ENCODE measurements around the gene COL20A1. TPM values are rescaled to one million over a fixed set of nuclear protein-coding genes. Genes with fewer than 3 reads are reported as not detected.

Gene COL20A1
- total RNA-seq (2022; extraction: Qiagen RNA extraction) = 0.27 to 0.87 TPM (median 0.45 TPM) in 5 replicates

GRCh38 chr20:63292904-63293303, at the start of gene COL20A1:
COL20A1 (plus strand) TSS chr20:63293186; CDS start chr20:63295108, 1,922 bp downstream.

GRCh38 chr20:63254232-63254605, 38.8 kb upstream of the COL20A1 start, which contains the start of gene NKAIN4:
NKAIN4 (minus strand) TSS chr20:63254463; CDS start chr20:63254450, 13 bp downstream.

GRCh38 chr20:63272105-63273058, 20.6 kb upstream of the COL20A1 start, which contains the start of gene ARFGAP1:
ARFGAP1 (plus strand) TSS chr20:63272813; CDS start chr20:63275581, 2,768 bp downstream.

DNA sequence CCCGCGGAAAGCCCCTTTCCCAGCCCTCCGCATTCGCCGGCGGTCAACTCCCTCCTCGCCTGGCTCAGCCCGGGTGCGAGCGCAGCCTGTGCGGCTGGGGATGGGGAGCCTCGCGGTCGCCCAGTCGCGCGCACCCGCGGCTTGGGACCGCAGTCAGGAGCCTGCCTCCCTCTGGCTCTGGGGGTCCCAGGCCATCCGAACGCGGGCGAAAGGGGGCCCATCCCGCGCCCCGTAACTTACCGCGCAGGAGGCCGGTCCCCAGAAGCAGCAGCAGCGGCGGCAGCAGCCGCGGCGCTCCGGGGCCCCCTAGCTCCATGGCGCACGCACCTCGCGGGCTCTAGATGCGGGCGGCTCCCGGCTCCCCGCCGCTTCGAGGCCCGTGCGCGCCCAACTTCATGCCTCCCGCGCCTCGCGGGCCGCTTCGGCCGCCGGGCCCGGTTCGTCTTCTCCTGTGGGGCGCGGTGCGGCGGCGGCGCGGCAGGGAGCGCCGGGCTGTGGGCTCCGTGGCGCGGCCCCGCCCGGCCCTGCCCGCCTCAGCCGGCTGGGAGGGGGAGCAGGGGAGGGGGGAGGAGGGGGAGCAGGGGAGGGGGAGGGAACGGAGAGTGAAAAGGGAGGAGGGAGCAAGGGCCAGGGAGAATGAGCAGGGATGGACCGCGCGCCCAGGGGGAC, 68.0 kb downstream of the COL20A1 start, which contains the start of gene CHRNA4:
TSS of gene CHRNA4 (minus strand) at position 500 of the 669 bp plus-strand sequence. CDS start at position 316, 184 bp downstream.

Other genes starting within 250 kb of the COL20A1 start
- 42.6 to 58.1 TPM (median 56.2 TPM) in 5 replicates for gene YTHDF1, start 77.1 kb upstream of the COL20A1 start, total RNA-seq (2022; extraction: Qiagen RNA extraction)
- 1.3 to 2.4 TPM (median 1.8 TPM) in 5 replicates for gene BIRC7, start 57.3 kb upstream of the COL20A1 start, total RNA-seq (2022; extraction: Qiagen RNA extraction)
- gene NKAIN4, start 38.7 kb upstream of the COL20A1 start, total RNA-seq (2022; extraction: Qiagen RNA extraction) = 3.7 to 6.3 TPM (median 4.4 TPM) in 5 replicates
- 34.4 to 68.0 TPM (median 62.0 TPM) in 5 replicates for gene ARFGAP1, start 20.4 kb upstream of the COL20A1 start, total RNA-seq (2022; extraction: Qiagen RNA extraction)
- gene CHRNA4, start 68.2 kb downstream of the COL20A1 start, total RNA-seq (2022; extraction: Qiagen RNA extraction) = 0.28 to 1.3 TPM (median 0.61 TPM) in 5 replicates
- gene KCNQ2, start 179.5 kb downstream of the COL20A1 start, total RNA-seq (2022; extraction: Qiagen RNA extraction) = 0.61 to 0.74 TPM (median 0.63 TPM) in 5 replicates
- 123 to 185 TPM (median 159 TPM) in 5 replicates for gene EEF1A2, start 205.9 kb downstream of the COL20A1 start, total RNA-seq (2022; extraction: Qiagen RNA extraction)
- 282 to 352 TPM (median 327 TPM) in 5 replicates for gene PPDPF, start 227.6 kb downstream of the COL20A1 start, total RNA-seq (2022; extraction: Qiagen RNA extraction)
- 2.0 to 4.2 TPM (median 2.8 TPM) in 5 replicates for gene PTK6, start 244.2 kb downstream of the COL20A1 start, total RNA-seq (2022; extraction: Qiagen RNA extraction)

Data from A549 treated with dexamethasone at 1 μM for 4 hours (cell line).